C4-2B (cell line): ENCODE results near the gene MYL5.

Source experiments
- H3K27ac ChIP-seq: fragments of 450-650 bp; 2 replicates; pipeline ENCODE4 v1.5.1; 2017
- CTCF ChIP-seq: fragments of 450-650 bp; conservative IDR thresholded peaks from 2 replicates; pipeline ENCODE4 v1.5.1; 2017; ENCODE audit warnings: mild to moderate bottlenecking
- ZFX ChIP-seq: fragments of 450-650 bp; IDR thresholded peaks from 2 replicates; pipeline ENCODE4 v1.6.1; 2017

Gene MYL5

GRCh38 chr4:683982-684622 lies 9.8 kb downstream of the MYL5 start:
- TF ChIP-seq ZFX (no peak), CTCF (peak; percentile 82)
- no peak overlapping the region for H3K27ac ChIP-seq

GRCh38 chr4:684623-685327 lies 10.4 kb downstream of the MYL5 start:
- H3K27ac ChIP-seq, result no peak overlapping the region
- TF ChIP-seq ZFX (no peak), CTCF (no peak)

- H3K27ac ChIP-seq, result peak overlapping the region; percentile 99
- TF ChIP-seq ZFX, result no peak
These were observed 11.5 kb downstream of the MYL5 start for GRCh38 chr4:685679-686412.

- H3K27ac ChIP-seq, result peak overlapping the region; percentile 99
- TF ChIP-seq CTCF, result no peak
These were observed 12.2 kb downstream of the MYL5 start for GRCh38 chr4:686413-687040.

- peak; percentile 60; the same call in 1 of the 2 replicates for TF ChIP-seq ZFX
- no peak for TF ChIP-seq CTCF
- peak overlapping the region; percentile 99 for H3K27ac ChIP-seq
These were observed 13.0 kb downstream of the MYL5 start for GRCh38 chr4:687048-687970.

GRCh38 chr4:687971-688853 lies 13.9 kb downstream of the MYL5 start:
- peak overlapping the region; percentile 99 for H3K27ac ChIP-seq
- TF ChIP-seq CTCF (no peak), ZFX (no peak)
